Forelimb muscle (tissue), 1 donor: ENCODE measurements around the gene TMEM127. TPM values are rescaled to one million over a fixed set of nuclear protein-coding genes. Genes with fewer than 3 reads are reported as not detected.
A peak's percentile ranks its signal among the peaks of the same experiment; 100 is the strongest.
"Not testable (repeated sequence)": the region's sequence is repeated elsewhere in the genome, so short reads cannot be mapped to it uniquely, and the experiment has no call there.

Experiments
- DNase-seq: peaks from one replicate; pipeline ENCODE4 v3.0.0-alpha.2; 2013; ENCODE audit warnings: low read depth
- polyA plus RNA-seq: library from polyadenylated mRNA; unstranded; fragments of 120-200 nt; gene quantifications from one replicate; pipeline ENCODE4 v1.2.1, GENCODE V29; 2013; ENCODE audit not compliant: insufficient read length

Gene TMEM127
- polyA plus RNA-seq, 1 donor: 24.6 TPM

DNA sequence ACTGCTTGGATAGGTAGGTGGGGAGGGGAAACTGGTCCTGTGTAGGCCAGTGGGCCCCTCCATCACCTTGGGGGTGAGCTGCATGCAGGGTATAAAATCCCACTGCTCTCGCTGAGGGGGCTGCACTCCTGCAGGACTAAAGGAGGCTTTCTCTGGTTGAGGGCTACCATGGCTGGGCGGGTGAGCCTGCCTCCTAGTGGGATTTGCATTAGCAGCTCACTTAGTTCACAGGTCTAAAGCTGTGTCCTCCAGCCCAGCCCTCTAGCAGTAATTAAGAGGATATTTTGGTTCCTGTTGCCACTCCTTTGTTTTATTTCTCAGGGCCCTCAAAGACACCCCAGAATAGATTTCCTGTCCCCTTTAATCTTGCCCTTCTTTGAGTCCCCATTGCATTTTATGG, 24.6 kb downstream of the TMEM127 start:
- no peak for DNase-seq

- DNase-seq: no peak
These were observed 25.3 kb downstream of the TMEM127 start for GRCh38 chr2:96240341-96241038.

- no peak for DNase-seq
These were observed 26.0 kb downstream of the TMEM127 start for GRCh38 chr2:96239745-96240264.

DNA sequence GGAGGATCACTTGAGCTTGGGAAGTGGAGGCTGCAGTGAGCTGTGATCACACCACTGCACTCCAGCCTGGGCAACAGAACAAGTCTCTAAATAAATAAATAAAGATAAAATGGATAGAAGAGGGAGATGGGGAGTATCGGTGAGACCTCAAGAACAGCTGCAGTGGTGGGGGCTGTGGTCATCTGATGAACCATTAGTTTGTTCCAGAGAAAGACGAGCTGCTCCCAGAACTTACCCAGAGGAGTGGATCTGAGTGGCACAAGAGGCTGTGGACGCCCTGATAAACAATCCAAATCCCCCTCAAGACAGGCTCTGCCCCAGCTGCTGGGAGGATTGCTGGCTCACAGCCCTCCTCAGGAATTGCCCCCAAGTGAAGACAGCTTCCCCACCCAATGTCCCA, 26.7 kb downstream of the TMEM127 start:
- no peak for DNase-seq

DNA sequence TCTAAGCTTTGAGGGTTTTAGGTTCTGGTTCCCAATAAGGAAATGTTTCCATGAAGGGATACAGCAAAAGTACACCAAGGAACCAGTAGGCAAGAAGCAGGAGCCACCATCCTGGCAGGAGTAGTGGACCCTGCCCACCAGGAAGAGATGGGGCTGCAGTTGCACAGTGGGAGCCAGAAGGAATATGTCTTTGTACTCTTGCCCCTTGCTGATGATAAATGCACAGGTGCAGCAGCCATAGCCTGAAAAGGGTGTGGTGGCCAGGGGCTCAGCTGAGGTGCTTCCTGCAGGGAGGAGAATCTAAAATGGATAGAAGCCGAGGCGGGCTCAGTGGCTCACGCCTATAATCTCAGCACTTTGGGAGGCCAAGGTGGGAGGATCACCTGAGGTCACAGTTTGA, 27.5 kb downstream of the TMEM127 start:
- no peak for DNase-seq

DNA sequence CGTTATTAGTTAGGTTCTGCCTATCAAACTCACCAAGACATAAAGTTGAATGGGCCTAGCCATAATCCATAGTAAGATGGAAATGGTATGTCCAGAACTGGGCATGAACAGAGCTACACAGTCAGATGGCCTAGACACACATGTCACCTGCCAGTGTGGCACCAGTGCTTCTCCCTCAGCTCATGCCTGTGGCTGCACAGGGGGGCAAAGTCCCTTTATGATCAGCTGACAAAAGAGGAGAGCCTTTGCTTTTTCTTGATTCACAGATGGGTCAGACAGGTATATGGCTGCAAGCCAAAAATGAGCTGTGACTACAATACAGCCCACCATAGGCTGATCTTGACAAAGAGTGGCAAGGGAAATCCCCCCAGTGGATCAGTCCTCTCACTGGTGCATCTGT, 28.9 kb downstream of the TMEM127 start:
- no peak for DNase-seq

GRCh38 chr2:96233880-96234316, 31.9 kb downstream of the TMEM127 start:
- no peak for DNase-seq

DNA sequence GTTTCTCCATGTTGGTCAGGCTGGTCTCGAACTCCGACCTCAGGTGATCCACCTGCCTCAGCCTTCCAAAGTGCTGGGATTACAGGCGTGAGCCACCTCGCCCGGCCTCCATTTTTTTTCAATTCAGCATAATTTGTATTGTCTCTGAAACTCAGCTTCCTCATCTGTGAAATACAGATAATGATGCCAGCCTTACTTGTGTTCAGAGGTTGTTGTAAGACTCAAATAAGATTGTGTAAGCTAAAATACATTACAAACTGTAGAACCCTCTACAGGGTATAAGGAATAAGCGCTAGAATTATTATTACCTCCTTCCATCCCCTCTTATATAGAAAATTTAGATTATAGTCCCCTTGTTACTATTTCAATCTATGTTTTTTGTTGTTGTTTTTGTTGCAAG, 32.4 kb downstream of the TMEM127 start:
- no peak for DNase-seq

GRCh38 chr2:96231316-96231715, 34.5 kb downstream of the TMEM127 start:
- DNase-seq: no peak

DNA sequence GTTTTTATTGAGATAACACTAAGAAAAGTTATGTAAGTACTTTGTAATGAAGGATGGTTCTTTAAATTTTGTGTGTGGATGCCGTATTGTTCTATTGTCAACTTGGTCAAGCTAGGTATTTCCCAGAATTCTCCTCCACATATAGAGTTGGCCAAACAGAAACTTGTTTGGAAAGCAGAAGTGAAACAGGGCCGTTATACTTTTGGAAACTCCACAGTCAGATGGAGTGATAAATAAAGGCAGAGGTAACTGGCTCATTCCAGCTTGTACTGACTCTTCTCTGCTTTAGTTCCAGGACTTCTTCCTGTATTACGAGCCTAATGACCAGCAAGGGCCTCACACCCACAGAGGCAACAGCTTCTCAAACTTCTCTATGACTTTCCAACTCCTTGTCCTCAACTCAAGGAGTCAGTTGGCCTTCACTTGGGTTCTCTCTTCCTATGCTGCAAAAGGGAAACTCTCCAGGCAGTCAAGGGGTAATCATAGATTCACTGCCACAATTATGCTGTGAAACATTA, 40.7 kb downstream of the TMEM127 start:
- DNase-seq: no peak

DNA sequence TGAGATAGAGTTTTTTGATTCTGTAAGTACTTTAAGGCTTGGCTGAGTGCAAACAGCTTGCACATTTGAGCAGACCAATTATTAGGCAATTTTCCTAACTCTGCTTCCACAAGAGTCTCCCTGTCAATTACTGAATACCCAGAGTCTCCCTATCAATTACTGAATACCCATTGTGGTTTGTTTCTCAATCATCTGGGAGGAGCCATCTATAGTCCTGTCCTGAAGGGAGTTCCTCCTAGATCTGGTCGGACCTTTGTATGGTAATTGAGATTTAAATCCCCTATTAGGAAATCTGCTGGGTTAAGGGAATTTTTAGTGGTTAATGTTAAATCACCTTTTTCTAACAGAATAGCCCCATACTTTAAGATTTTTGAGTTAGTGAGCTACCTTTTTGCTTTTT, 44.7 kb downstream of the TMEM127 start:
- DNase-seq: not testable (repeated sequence)

GRCh38 chr2:96219959-96220358, 45.8 kb downstream of the TMEM127 start:
- DNase-seq: not testable (repeated sequence)

GRCh38 chr2:96218508-96219131, 47.2 kb downstream of the TMEM127 start:
- no peak for DNase-seq

GRCh38 chr2:96214554-96214953, 51.2 kb downstream of the TMEM127 start:
- DNase-seq: no peak

DNA sequence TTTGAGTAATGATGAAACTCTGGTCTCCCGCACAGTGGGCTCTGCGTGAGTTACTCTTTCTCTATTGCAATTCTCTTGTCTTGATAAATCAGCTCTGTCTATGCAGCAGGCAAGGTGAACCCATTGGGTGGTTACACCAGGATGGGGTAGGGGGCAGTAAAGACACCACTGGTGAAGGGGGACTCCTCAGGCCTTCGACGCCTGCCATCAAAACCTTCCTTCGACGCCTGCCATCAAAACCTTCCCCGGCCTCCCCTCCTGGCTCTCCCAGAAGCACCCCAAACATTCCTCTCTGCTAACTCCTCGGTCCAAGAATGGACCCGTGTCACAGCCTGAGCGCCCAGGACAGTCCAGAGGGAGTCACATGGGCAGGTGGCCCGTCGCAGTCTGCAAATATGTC, 52.4 kb downstream of the TMEM127 start:
- DNase-seq: no peak

DNA sequence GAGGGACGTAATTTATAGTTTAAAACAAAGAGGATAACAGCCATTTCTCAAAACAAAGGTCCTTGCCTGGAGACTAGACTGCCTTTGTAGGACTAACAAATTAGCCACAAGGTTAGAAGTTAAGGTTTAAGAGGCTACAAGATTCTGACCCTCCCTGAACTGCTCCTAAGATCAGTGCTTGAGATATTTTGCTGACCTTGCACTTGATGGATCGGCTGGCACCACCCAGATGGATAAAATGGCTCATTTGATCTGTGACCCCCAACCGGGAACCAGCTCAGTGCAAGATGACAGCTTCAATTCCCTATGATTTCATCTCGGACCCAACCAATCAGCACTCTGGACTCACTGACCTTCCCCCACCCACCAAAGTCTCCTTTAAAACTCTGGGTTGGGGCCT, 53.5 kb downstream of the TMEM127 start:
- DNase-seq: no peak

- no peak for DNase-seq
These were observed 56.1 kb downstream of the TMEM127 start for GRCh38 chr2:96209729-96210085.

DNA sequence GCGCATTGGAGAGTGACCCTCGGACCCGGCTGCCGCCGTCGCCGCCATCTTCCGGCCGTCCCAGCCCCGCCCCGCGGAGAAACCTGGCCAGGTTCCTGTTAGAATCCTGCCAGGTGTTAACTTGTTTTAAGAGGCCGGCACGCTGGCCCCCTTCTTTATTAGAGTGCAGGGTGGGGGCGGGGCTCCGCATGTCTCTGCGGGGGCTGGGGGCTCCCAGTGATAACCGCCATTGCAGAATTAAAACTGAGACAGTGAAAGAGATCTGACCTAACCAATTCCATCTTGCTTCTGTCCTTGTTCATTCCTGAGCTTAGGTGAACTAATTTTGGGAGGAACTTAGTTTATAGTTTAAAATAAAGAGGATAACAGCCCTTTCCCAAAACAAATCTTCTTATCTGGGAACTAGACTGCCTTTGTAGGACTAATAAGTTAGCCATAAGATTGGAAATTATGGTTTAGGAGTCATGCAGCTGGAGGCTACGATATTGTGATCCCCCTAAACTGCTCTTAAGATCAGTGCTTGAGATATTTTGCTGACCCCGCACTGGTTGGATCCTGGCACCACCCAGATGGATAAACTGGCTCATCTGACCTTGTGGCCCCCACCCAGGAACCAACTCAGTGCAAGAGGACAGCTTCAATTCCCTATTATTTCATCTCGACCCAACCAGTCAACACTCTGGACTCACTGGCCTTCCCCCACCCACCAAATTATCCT, 56.6 kb downstream of the TMEM127 start:
- no peak for DNase-seq

GRCh38 chr2:96208143-96209010, 57.4 kb downstream of the TMEM127 start, which contains the start of gene STARD7:
Gene STARD7 (minus strand): TSS chr2:96208827. CDS start chr2:96208434, 393 bp downstream.
- DNase-seq: peak; percentile 85

DNA sequence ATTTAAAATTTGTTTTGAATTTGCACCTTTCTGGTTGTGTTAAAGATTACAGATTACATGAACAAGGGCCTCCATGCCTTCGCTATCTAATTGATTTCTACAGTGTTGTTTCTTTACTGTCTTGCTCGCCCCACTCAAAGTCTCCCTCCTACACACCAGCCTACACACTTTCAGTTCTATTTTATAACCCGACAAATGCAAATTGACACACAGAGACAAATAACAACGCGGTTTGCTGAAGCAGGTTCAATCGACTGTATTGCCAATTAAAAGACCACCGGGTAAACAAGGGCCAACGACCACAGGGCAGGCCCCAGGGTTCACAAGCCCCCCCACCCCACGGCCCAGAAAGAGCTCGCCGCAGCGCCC, 58.0 kb downstream of the TMEM127 start:
- DNase-seq: no peak

DNA sequence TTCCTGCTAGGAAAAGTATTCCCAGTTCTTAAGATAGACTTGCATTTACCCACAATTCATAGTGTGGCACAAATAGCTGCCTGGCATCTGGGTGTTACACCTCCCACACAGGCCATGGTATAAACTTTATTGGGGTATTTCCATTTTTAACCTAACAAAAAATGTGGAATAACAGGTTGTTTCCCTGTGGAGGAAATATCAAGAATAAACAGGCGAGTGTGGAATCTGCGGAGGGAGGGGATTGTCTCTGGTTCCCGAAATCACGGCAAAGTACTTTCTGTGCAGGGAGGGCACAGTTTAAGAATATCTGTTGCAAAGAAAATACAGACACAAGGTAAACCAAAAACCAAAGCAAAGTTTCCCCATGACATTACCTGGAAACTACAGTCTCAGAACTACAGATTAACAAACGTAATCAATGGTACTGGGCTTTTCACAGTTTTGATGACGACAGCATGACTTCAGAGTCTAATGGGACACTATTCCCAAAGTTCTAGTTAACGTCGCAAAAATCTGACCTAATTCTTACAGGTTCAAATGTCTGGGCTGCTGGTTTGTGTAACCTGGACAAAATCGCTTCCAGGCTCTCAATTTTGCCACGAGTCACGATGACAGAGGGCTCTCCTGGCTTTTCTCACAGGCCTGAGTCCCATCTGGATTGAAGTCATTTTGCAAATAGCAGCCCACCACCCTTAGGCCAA, 58.6 kb downstream of the TMEM127 start:
- no peak for DNase-seq
